Activated CD4-positive, alpha-beta T cell treated with anti-CD3 and anti-CD28 coated beads, Interleukin-2, amount 50 U/mL, for 48 hours (primary cell): ENCODE results near the gene TFF2.

Experiments
- DNase-seq, 2 experiments: peaks; one replicate each; pipeline ENCODE4 v3.0.0-alpha.2; 2020

Gene TFF2

GRCh38 chr21:42384156-42384945, 33.6 kb upstream of the TFF2 start:
- DNase-seq: no peak

- DNase-seq: no peak
Measured at GRCh38 chr21:42383331-42383730, 32.5 kb upstream of the TFF2 start.

GRCh38 chr21:42382915-42383314, 32.1 kb upstream of the TFF2 start:
- DNase-seq: no peak

GRCh38 chr21:42381347-42381984, 30.7 kb upstream of the TFF2 start:
- peak; percentile 37 to 53 for DNase-seq

- no peak for DNase-seq
Measured at GRCh38 chr21:42379426-42380215, 28.8 kb upstream of the TFF2 start.

- DNase-seq: no peak
Measured at GRCh38 chr21:42378418-42378817, 27.6 kb upstream of the TFF2 start.

- DNase-seq: no peak
Measured at GRCh38 chr21:42377951-42378340, 27.2 kb upstream of the TFF2 start.

- no peak for DNase-seq
Measured at GRCh38 chr21:42377211-42377950, 26.6 kb upstream of the TFF2 start.

GRCh38 chr21:42376338-42376982, 25.7 kb upstream of the TFF2 start:
- DNase-seq: no peak

- no peak for DNase-seq
Measured at GRCh38 chr21:42375966-42376337, 25.2 kb upstream of the TFF2 start.

GRCh38 chr21:42375506-42375905, 24.7 kb upstream of the TFF2 start:
- no peak for DNase-seq

- no peak for DNase-seq
Measured at GRCh38 chr21:42374864-42375499, 24.2 kb upstream of the TFF2 start.

- no peak for DNase-seq
Measured at GRCh38 chr21:42374457-42374856, 23.7 kb upstream of the TFF2 start.

GRCh38 chr21:42373908-42374455, 23.2 kb upstream of the TFF2 start:
- no peak for DNase-seq

GRCh38 chr21:42373196-42373907, 22.6 kb upstream of the TFF2 start:
- peak; percentile 55 to 59 for DNase-seq

GRCh38 chr21:42370894-42371654, 20.3 kb upstream of the TFF2 start:
- no peak for DNase-seq

GRCh38 chr21:42369821-42370220, 19.0 kb upstream of the TFF2 start:
- DNase-seq: no peak

- DNase-seq: no peak
Measured at GRCh38 chr21:42367367-42368165, 16.8 kb upstream of the TFF2 start.

- no peak for DNase-seq
Measured at GRCh38 chr21:42366292-42367010, 15.7 kb upstream of the TFF2 start, which contains the start of gene TFF1. Gene TFF1 (minus strand): TSS chr21:42366535. CDS start chr21:42366495, 40 bp downstream.
